H9 (cell line): ENCODE measurements around the gene DAPP1. TPM values are rescaled to one million over a fixed set of nuclear protein-coding genes. Genes with fewer than 3 reads are reported as not detected.

ENCODE experiments used
- DNase-seq: peaks from one replicate; pipeline ENCODE4 v3.0.0-alpha.2; 2017
- H2AFZ ChIP-seq: one replicate; pipeline ENCODE4 v1.6.1; 2013; ENCODE audit warnings: mild to moderate bottlenecking, low read length, control low read depth, moderate library complexity
- H2AK5ac ChIP-seq: 2 replicates; pipeline ENCODE4 v1.6.1; 2013; ENCODE audit warnings: low read length, control low read depth, mixed read lengths; ENCODE audit not compliant: insufficient read length
- H2BK120ac ChIP-seq: one replicate; pipeline ENCODE4 v1.6.1; 2013; ENCODE audit warnings: low read depth, mild to moderate bottlenecking, low read length, control low read depth, inconsistent platforms; ENCODE audit not compliant: poor library complexity, severe bottlenecking
- H2BK12ac ChIP-seq: 2 replicates; pipeline ENCODE4 v1.6.1; 2013; ENCODE audit warnings: low read length, control low read depth, mixed read lengths, low read depth; ENCODE audit not compliant: insufficient read length
- H2BK15ac ChIP-seq: 2 replicates; pipeline ENCODE4 v1.6.1; 2013; ENCODE audit warnings: low read depth, low read length, control low read depth
- H2BK20ac ChIP-seq: one replicate; pipeline ENCODE4 v1.6.1; 2013; ENCODE audit warnings: low read depth, mild to moderate bottlenecking, low read length, control low read depth, inconsistent platforms; ENCODE audit not compliant: poor library complexity, severe bottlenecking
- H2BK5ac ChIP-seq: 2 replicates; pipeline ENCODE4 v1.6.1; 2013; ENCODE audit warnings: low read length, control low read depth, mixed read lengths; ENCODE audit not compliant: insufficient read length
- H3K14ac ChIP-seq: 2 replicates; pipeline ENCODE4 v1.6.1; 2013; ENCODE audit warnings: low read length, control low read depth; ENCODE audit not compliant: insufficient read depth
- H3K18ac ChIP-seq: 2 replicates; pipeline ENCODE4 v1.6.1; 2013; ENCODE audit warnings: low read depth, mild to moderate bottlenecking, mixed read lengths, low read length, control low read depth; ENCODE audit not compliant: insufficient read length
- H3K23ac ChIP-seq: 2 replicates; pipeline ENCODE4 v1.6.1; 2013; ENCODE audit warnings: low read length, control low read depth, mixed read lengths, low read depth; ENCODE audit not compliant: insufficient read length
- H3K23me2 ChIP-seq: 2 replicates; pipeline ENCODE4 v1.6.1; 2013; ENCODE audit warnings: low read depth, mild to moderate bottlenecking, mixed read lengths, low read length, control low read depth; ENCODE audit not compliant: insufficient read length, poor library complexity, severe bottlenecking
- H3K27ac ChIP-seq: 2 replicates; pipeline ENCODE4 v1.5.1; 2013; ENCODE audit warnings: low read length, control low read depth, mixed read lengths, low read depth; ENCODE audit not compliant: insufficient read length
- H3K27me3 ChIP-seq: 2 replicates; pipeline ENCODE4 v1.6.1; 2013; ENCODE audit warnings: low read length, control low read depth, inconsistent platforms; ENCODE audit not compliant: insufficient read depth
- H3K4ac ChIP-seq: 2 replicates; pipeline ENCODE4 v1.6.1; 2013; ENCODE audit warnings: low read depth, mild to moderate bottlenecking, control low read depth, inconsistent platforms, low read length, moderate library complexity
- H3K4me1 ChIP-seq: 2 replicates; pipeline ENCODE4 v1.6.1; 2013; ENCODE audit warnings: low read length, control low read depth, inconsistent platforms; ENCODE audit not compliant: insufficient read depth
- H3K4me2 ChIP-seq: 2 replicates; pipeline ENCODE4 v1.6.1; 2013; ENCODE audit warnings: low read length, control low read depth, mixed read lengths; ENCODE audit not compliant: insufficient read length, insufficient read depth
- H3K56ac ChIP-seq: 2 replicates; pipeline ENCODE4 v1.6.1; 2013; ENCODE audit warnings: low read depth, mild to moderate bottlenecking, mixed read lengths, low read length, control low read depth; ENCODE audit not compliant: insufficient read length
- H3K79me1 ChIP-seq: 2 replicates; pipeline ENCODE4 v1.6.1; 2013; ENCODE audit warnings: low read depth, mild to moderate bottlenecking, moderate library complexity, low read length, control low read depth, inconsistent platforms; ENCODE audit not compliant: insufficient read depth, poor library complexity, severe bottlenecking
- H3K79me2 ChIP-seq: 2 replicates; pipeline ENCODE4 v1.6.1; 2013; ENCODE audit warnings: low read length, control low read depth, inconsistent platforms; ENCODE audit not compliant: insufficient read depth
- H3K9ac ChIP-seq: 2 replicates; pipeline ENCODE4 v1.6.1; 2013; ENCODE audit warnings: low read length, control low read depth, mixed read lengths; ENCODE audit not compliant: insufficient read length; ENCODE audit errors: extremely low read depth
- H3K9me3 ChIP-seq: one replicate; pipeline ENCODE4 v1.6.1; 2013; ENCODE audit warnings: low read depth, low read length, inconsistent platforms; ENCODE audit not compliant: control insufficient read depth
- H3T11ph ChIP-seq: one replicate; pipeline ENCODE4 v1.6.1; 2013; ENCODE audit warnings: mild to moderate bottlenecking, low read length, control low read depth, inconsistent platforms
- H4K20me1 ChIP-seq: one replicate; pipeline ENCODE4 v1.6.1; 2013; ENCODE audit not compliant: control insufficient read depth, insufficient read length, insufficient read depth
- H4K5ac ChIP-seq: 2 replicates; pipeline ENCODE4 v1.6.1; 2013; ENCODE audit warnings: low read depth, mild to moderate bottlenecking, mixed read lengths, low read length, control low read depth; ENCODE audit not compliant: insufficient read length
- H4K8ac ChIP-seq: replicated peaks from 2 replicates; pipeline ENCODE4 v1.6.1; 2013; ENCODE audit warnings: low read length, control low read depth, mixed read lengths, low read depth; ENCODE audit not compliant: insufficient read length
- H4K91ac ChIP-seq: 2 replicates; pipeline ENCODE4 v1.6.1; 2013; ENCODE audit warnings: low read depth, mild to moderate bottlenecking, moderate library complexity, mixed read lengths, low read length, control low read depth; ENCODE audit not compliant: insufficient read length
- H3K27ac Mint-ChIP-seq, 3 experiments: 2 replicates in 2 of 3; 3 replicates in 1 of 3; pipeline ENCODE4 v1.8.0; 2020 to 2021; ENCODE audit warnings: mixed read lengths in 3 of 3, mild to moderate bottlenecking in 1 of 3, moderate library complexity in 1 of 3
- H3K27me3 Mint-ChIP-seq: 2 replicates; pipeline ENCODE4 v1.8.0; 2021; ENCODE audit warnings: low read depth, mild to moderate bottlenecking, moderate library complexity, mixed read lengths
- H3K36me3 Mint-ChIP-seq, 3 experiments: 2 replicates in 2 of 3; 3 replicates in 1 of 3; pipeline ENCODE4 v1.8.0; 2020 to 2021; ENCODE audit warnings: low read depth in 3 of 3, mixed read lengths in 3 of 3; ENCODE audit not compliant: insufficient read depth in 1 of 3
- H3K4me1 Mint-ChIP-seq, 2 experiments: 2 replicates each; pipeline ENCODE4 v1.8.0; 2020; ENCODE audit warnings: mixed read lengths in 2 of 2
- H3K4me3 Mint-ChIP-seq, 2 experiments: 2 replicates in 1 of 2; 3 replicates in 1 of 2; pipeline ENCODE4 v1.8.0; 2020 to 2021; ENCODE audit warnings: mild to moderate bottlenecking in 2 of 2, mixed read lengths in 2 of 2, moderate library complexity in 1 of 2
- H3K9me3 Mint-ChIP-seq, 2 experiments: 2 replicates in 1 of 2; 3 replicates in 1 of 2; pipeline ENCODE4 v1.8.0; 2020; ENCODE audit warnings: mild to moderate bottlenecking in 2 of 2, mixed read lengths in 2 of 2, moderate library complexity in 1 of 2
- WGBS: extraction: QIAGEN DNeasy Blood & Tissue Kit; methylation state at CpG from one replicate; pipeline ENCODE4 v1.1.7; 2013; ENCODE audit warnings: missing lambda C conversion rate, low lambda C conversion rate, mixed read lengths; ENCODE audit not compliant: insufficient read length; ENCODE audit errors: extremely low coverage; 5-methylcytosine and 5-hydroxymethylcytosine counted together
- total RNA-seq: library from RNA; stranded (reverse); gene quantifications from 2 replicates; pipeline ENCODE4 v1.2.1, GENCODE V29; 2021
- TF ChIP-seq, protein P1 (sequence below): fragments of 200-600 bp; sonication (generic); conservative IDR thresholded peaks from 3 replicates; pipeline ENCODE4 v1.8.0; 2021; ENCODE audit warnings: antibody characterized with exemption, mild to moderate bottlenecking

Gene DAPP1
- total RNA-seq, 1 experiment from 2014 or later: not detected

DNA sequence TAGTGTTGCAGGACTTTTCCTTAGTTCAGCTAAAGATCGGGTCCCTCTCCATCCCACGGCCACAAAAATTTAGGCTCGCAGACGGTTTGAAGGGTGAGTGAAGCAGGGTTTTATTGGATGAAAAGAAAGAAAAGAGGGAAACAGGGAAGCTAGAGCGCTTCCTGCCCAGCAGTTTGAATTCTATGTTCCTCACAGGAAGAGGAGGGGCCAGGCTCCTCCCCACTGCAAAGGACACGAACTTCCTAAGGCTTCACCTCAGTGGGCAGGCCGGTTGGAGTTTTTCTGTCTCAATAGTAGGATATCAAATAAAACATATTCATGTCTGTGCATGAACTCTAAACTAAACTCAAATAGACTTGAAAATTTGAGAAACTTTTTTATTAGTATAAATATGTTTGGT, 27.4 kb downstream of the DAPP1 start:
- Histone ChIP-seq H2BK5ac (no peak overlapping the region), H4K5ac (no peak overlapping the region), H2BK120ac (no peak overlapping the region), H4K91ac (no peak overlapping the region), H3K27ac (no peak overlapping the region), H4K20me1 (no peaks in the 10 kb centered on the region), H2BK20ac (no peak overlapping the region), H2BK15ac (no peak overlapping the region), H2BK12ac (no peak overlapping the region), H3K9ac (no peak overlapping the region), H3K56ac (no peak overlapping the region), H3K4me2 (no peak overlapping the region), H2AK5ac (no peak overlapping the region), H3K9me3 (no peaks in the 10 kb centered on the region), H4K8ac (no peak overlapping the region), H3K23me2 (no peaks in the 10 kb centered on the region), H3K79me1 (no peaks in the 10 kb centered on the region), H3K4me1 (no peaks in the 10 kb centered on the region), H3K23ac (no peak overlapping the region), H3T11ph (no peak overlapping the region), H3K14ac (no peak overlapping the region), H3K18ac (no peak overlapping the region), H2AFZ (peak overlapping the region; percentile 36), H3K79me2 (no peaks in the 10 kb centered on the region), H3K4ac (no peak overlapping the region), H3K27me3 (no peaks in the 10 kb centered on the region)
- Mint-ChIP-seq H3K36me3 (no peaks in the 10 kb centered on the region), H3K4me3 (no peak overlapping the region), H3K27ac (no peak overlapping the region), H3K27me3 (no peaks in the 10 kb centered on the region), H3K4me1 (no peaks in the 10 kb centered on the region), H3K9me3 (no peaks in the 10 kb centered on the region)
- TF ChIP-seq, protein P1, sequence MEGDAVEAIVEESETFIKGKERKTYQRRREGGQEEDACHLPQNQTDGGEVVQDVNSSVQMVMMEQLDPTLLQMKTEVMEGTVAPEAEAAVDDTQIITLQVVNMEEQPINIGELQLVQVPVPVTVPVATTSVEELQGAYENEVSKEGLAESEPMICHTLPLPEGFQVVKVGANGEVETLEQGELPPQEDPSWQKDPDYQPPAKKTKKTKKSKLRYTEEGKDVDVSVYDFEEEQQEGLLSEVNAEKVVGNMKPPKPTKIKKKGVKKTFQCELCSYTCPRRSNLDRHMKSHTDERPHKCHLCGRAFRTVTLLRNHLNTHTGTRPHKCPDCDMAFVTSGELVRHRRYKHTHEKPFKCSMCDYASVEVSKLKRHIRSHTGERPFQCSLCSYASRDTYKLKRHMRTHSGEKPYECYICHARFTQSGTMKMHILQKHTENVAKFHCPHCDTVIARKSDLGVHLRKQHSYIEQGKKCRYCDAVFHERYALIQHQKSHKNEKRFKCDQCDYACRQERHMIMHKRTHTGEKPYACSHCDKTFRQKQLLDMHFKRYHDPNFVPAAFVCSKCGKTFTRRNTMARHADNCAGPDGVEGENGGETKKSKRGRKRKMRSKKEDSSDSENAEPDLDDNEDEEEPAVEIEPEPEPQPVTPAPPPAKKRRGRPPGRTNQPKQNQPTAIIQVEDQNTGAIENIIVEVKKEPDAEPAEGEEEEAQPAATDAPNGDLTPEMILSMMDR: no peak
- no peak for DNase-seq
- WGBS: no CpG with 5 or more reads among the region's 7 CpGs
